IMR-90 (cell line): ENCODE measurements around the gene RAB3C. TPM values are rescaled to one million over a fixed set of nuclear protein-coding genes. Genes with fewer than 3 reads are reported as not detected.

Experiments
- ATAC-seq: fragments of 200-7000 bp; cut with Tn5 transposase; 2 replicates; pipeline ENCODE4 v1.9.1; 2020; ENCODE audit warnings: low read depth, mild to moderate bottlenecking, moderate library complexity
- BruUV-seq: library from RNA; stranded (reverse); fragments of 400-500 nt; replicated peaks from 2 replicates; lab custom pipeline; 2021; lab: Mats Ljungman, UMichigan
- CTCF ChIA-PET: fragments of 300-600 bp; formaldehyde crosslinking; extraction: SDS; loops from one replicate; lab custom pipeline; 2021; ENCODE audit warnings: antibody characterized with exemption; lab: Yijun Ruan, JAX
- POLR2A ChIA-PET: fragments of 300-600 bp; sonication (Branson Sonifier 250); formaldehyde crosslinking; loops from one replicate; lab custom pipeline; 2022; ENCODE audit warnings: antibody characterized with exemption; ENCODE audit not compliant: unreplicated experiment; lab: Charles Lee
- DNase-seq: peaks from one replicate; pipeline ENCODE4 v3.0.0; 2013
- H2AFZ ChIP-seq: replicated peaks from 2 replicates; pipeline ENCODE3; 2013; ENCODE audit warnings: low read length, mild to moderate bottlenecking; ENCODE audit not compliant: poor library complexity
- H2AK5ac ChIP-seq: 2 replicates; pipeline ENCODE4 v1.6.1; 2013; ENCODE audit warnings: low read depth, low read length, inconsistent platforms
- H2AK9ac ChIP-seq: replicated peaks from 2 replicates; pipeline ENCODE3; 2013; ENCODE audit warnings: mild to moderate bottlenecking, low read depth, low read length, moderate library complexity; ENCODE audit not compliant: poor library complexity
- H2BK120ac ChIP-seq: 2 replicates; pipeline ENCODE4 v1.6.1; 2013; ENCODE audit warnings: low read depth, low read length, inconsistent platforms
- H2BK15ac ChIP-seq: 3 replicates; pipeline ENCODE4 v1.6.1; 2013; ENCODE audit warnings: low read depth, low read length, inconsistent platforms
- H2BK20ac ChIP-seq: 2 replicates; pipeline ENCODE4 v1.6.1; 2013; ENCODE audit warnings: low read depth, mild to moderate bottlenecking, inconsistent platforms, low read length, moderate library complexity
- H2BK5ac ChIP-seq: 2 replicates; pipeline ENCODE4 v1.6.1; 2013; ENCODE audit warnings: mild to moderate bottlenecking, low read depth, low read length, inconsistent platforms; ENCODE audit not compliant: poor library complexity, severe bottlenecking
- H3K14ac ChIP-seq: replicated peaks from 2 replicates; pipeline ENCODE4 v1.6.1; 2013; ENCODE audit warnings: low read depth, low read length, inconsistent platforms
- H3K18ac ChIP-seq: 2 replicates; pipeline ENCODE4 v1.6.1; 2013; ENCODE audit warnings: low read depth, low read length, control low read depth
- H3K23ac ChIP-seq: 2 replicates; pipeline ENCODE4 v1.6.1; 2013; ENCODE audit warnings: low read depth, low read length, inconsistent platforms
- H3K27ac ChIP-seq: 2 replicates; pipeline ENCODE4 v1.5.1; 2013; ENCODE audit warnings: mild to moderate bottlenecking, control low read depth, low read length; ENCODE audit not compliant: insufficient read depth
- H3K27me3 ChIP-seq: 2 replicates; pipeline ENCODE4 v1.6.1; 2013; ENCODE audit warnings: low read length; ENCODE audit not compliant: control insufficient read depth, insufficient read depth
- H3K36me3 ChIP-seq: 2 replicates; pipeline ENCODE4 v1.6.1; 2013; ENCODE audit warnings: low read length, mixed read lengths; ENCODE audit not compliant: control insufficient read depth, insufficient read depth
- H3K4ac ChIP-seq: 2 replicates; pipeline ENCODE4 v1.6.1; 2013; ENCODE audit warnings: low read depth, low read length, inconsistent platforms
- H3K4me1 ChIP-seq: 2 replicates; pipeline ENCODE4 v1.6.1; 2013; ENCODE audit warnings: low read length, mixed read lengths; ENCODE audit not compliant: control insufficient read depth, insufficient read depth
- H3K4me2 ChIP-seq: 2 replicates; pipeline ENCODE4 v1.6.1; 2013; ENCODE audit warnings: low read depth, mild to moderate bottlenecking, control low read depth, low read length, moderate library complexity
- H3K4me3 ChIP-seq: 2 replicates; pipeline ENCODE4 v1.5.1; 2013; ENCODE audit warnings: low read depth, mild to moderate bottlenecking, control low read depth, low read length, moderate library complexity; ENCODE audit not compliant: insufficient read depth
- H3K56ac ChIP-seq: 2 replicates; pipeline ENCODE4 v1.6.1; 2013; ENCODE audit warnings: low read length, inconsistent platforms; ENCODE audit not compliant: insufficient read depth; ENCODE audit errors: extremely low read depth
- H3K79me1 ChIP-seq, 2 experiments: 2 replicates each; pipeline ENCODE4 v1.6.1; 2013; ENCODE audit warnings: low read length in 2 of 2, inconsistent platforms in 1 of 2, low read depth in 1 of 2
- H3K9ac ChIP-seq: 2 replicates; pipeline ENCODE4 v1.6.1; 2013; ENCODE audit warnings: low read depth, low read length, control low read depth
- H3K9me1 ChIP-seq: 2 replicates; pipeline ENCODE4 v1.6.1; 2013; ENCODE audit warnings: low read length, inconsistent platforms; ENCODE audit not compliant: insufficient read depth
- H3K9me3 ChIP-seq: 2 replicates; pipeline ENCODE4 v1.6.1; 2013; ENCODE audit warnings: low read length; ENCODE audit not compliant: control insufficient read depth, insufficient read depth
- H4K20me1 ChIP-seq: 2 replicates; pipeline ENCODE4 v1.6.1; 2013; ENCODE audit warnings: low read length, inconsistent platforms; ENCODE audit not compliant: insufficient read depth
- H4K5ac ChIP-seq: 2 replicates; pipeline ENCODE4 v1.6.1; 2013; ENCODE audit warnings: mild to moderate bottlenecking, low read depth, low read length, control low read depth
- H4K8ac ChIP-seq, 2 experiments: 2 replicates each; pipeline ENCODE4 v1.6.1; 2013; ENCODE audit warnings: low read depth in 2 of 2, low read length in 2 of 2, control low read depth in 1 of 2, inconsistent platforms in 1 of 2
- H4K91ac ChIP-seq: 2 replicates; pipeline ENCODE4 v1.6.1; 2013; ENCODE audit warnings: low read depth, low read length, inconsistent platforms; ENCODE audit not compliant: insufficient read depth
- BHLHE40 ChIP-seq: fragments of 150-350 bp; IDR thresholded peaks from 2 replicates; pipeline ENCODE4 v1.6.1; 2016; ENCODE audit warnings: mild to moderate bottlenecking, low read depth, low read length
- CEBPB ChIP-seq: IDR thresholded peaks from 2 replicates; pipeline ENCODE4 v1.6.1; 2012; ENCODE audit warnings: low read depth, low read length, improper control_type of control experiment
- CHD1 ChIP-seq: IDR thresholded peaks from 2 replicates; pipeline ENCODE4 v1.6.1; 2012; ENCODE audit warnings: low read depth, low read length, improper control_type of control experiment
- FOS ChIP-seq: fragments of 150-350 bp; IDR thresholded peaks from 2 replicates; pipeline ENCODE4 v1.6.1; 2016; ENCODE audit warnings: low read depth, low read length
- MAFK ChIP-seq: IDR thresholded peaks from 2 replicates; pipeline ENCODE4 v1.6.1; 2012; ENCODE audit warnings: low read depth, low read length, improper control_type of control experiment
- MAZ ChIP-seq: IDR thresholded peaks from 2 replicates; pipeline ENCODE4 v1.6.1; 2012; ENCODE audit warnings: low read depth, mild to moderate bottlenecking, low read length, improper control_type of control experiment, moderate library complexity, borderline replicate concordance
- MXI1 ChIP-seq: IDR thresholded peaks from 2 replicates; pipeline ENCODE4 v1.6.1; 2012; ENCODE audit warnings: low read depth, mild to moderate bottlenecking, low read length, moderate library complexity, borderline replicate concordance
- NFE2L2 ChIP-seq: fragments of 150-350 bp; IDR thresholded peaks from 2 replicates; pipeline ENCODE4 v1.6.1; 2016; ENCODE audit warnings: low read depth, mild to moderate bottlenecking, low read length
- POLR2A ChIP-seq: IDR thresholded peaks from 2 replicates; pipeline ENCODE4 v1.6.1; 2012; ENCODE audit warnings: mild to moderate bottlenecking, low read depth, low read length
- RAD21 ChIP-seq: IDR thresholded peaks from 2 replicates; pipeline ENCODE4 v1.6.1; 2012; ENCODE audit warnings: low read length, improper control_type of control experiment
- RCOR1 ChIP-seq: IDR thresholded peaks from 2 replicates; pipeline ENCODE4 v1.6.1; 2012; ENCODE audit warnings: mild to moderate bottlenecking, low read length, improper control_type of control experiment; ENCODE audit not compliant: insufficient replicate concordance
- RFX5 ChIP-seq: IDR thresholded peaks from 2 replicates; pipeline ENCODE4 v1.8.0; 2012; ENCODE audit warnings: low read depth, mild to moderate bottlenecking, low read length, moderate library complexity
- SMC3 ChIP-seq: fragments of 150-350 bp; IDR thresholded peaks from 2 replicates; pipeline ENCODE4 v1.6.1; 2016; ENCODE audit warnings: low read depth, mild to moderate bottlenecking, antibody characterized with exemption, low read length, moderate library complexity
- WGBS, 2 experiments: methylation state at CpG; one replicate each; pipeline versions ENCODE4 v1.1.5 to v1.1.7; 2013; ENCODE audit warnings: missing lambda C conversion rate in 2 of 2; ENCODE audit not compliant: insufficient read length in 1 of 2; ENCODE audit errors: extremely low coverage in 2 of 2; 5-methylcytosine and 5-hydroxymethylcytosine counted together
- dilution Hi-C: fragments of 300-500 bp; cut with HindIII; formaldehyde crosslinking; loops from one replicate; pipeline ENCODE4 v1.14.3; 2018; ENCODE audit warnings: low sequenced_read_pairs; ENCODE audit not compliant: unreplicated experiment
- in situ Hi-C: fragments of 300-500 bp; cut with MboI; formaldehyde crosslinking; loops from 3 replicates; pipeline ENCODE4 v1.14.3; 2019; ENCODE audit warnings: low sequenced_read_pairs, inconsistent platforms, mixed read lengths
- intact Hi-C: fragments of 100-400 bp; cut with micrococcal nuclease; formaldehyde crosslinking; loops from 2 replicates; pipeline ENCODE4 v1.10.0; 2022
- polyA plus RNA-seq, 3 experiments: library from polyadenylated mRNA; depleted of rRNA; stranded (reverse); fragments of >200 nt; gene quantifications; 2 replicates each; pipeline ENCODE4 v1.2.3, GENCODE V29; 2012; ENCODE audit warnings: low replicate concordance in 1 of 3
- total RNA-seq: library from RNA; depleted of rRNA; stranded (reverse); fragments of >200 nt; gene quantifications from 2 replicates; pipeline ENCODE4 v1.2.3, GENCODE V29; 2012
- TF ChIP-seq, protein P1 (sequence below): fragments of 150-350 bp; IDR thresholded peaks from 2 replicates; pipeline ENCODE4 v1.6.1; 2017; ENCODE audit warnings: mild to moderate bottlenecking, antibody characterized with exemption, low read length, low read depth
- TF ChIP-seq, protein P2 (sequence below): conservative IDR thresholded peaks from 2 replicates; pipeline ENCODE4 v1.5.1; 2012; ENCODE audit warnings: mild to moderate bottlenecking, low read depth, low read length, improper control_type of control experiment
- TF ChIP-seq, protein P3 (sequence below): fragments of 150-350 bp; IDR thresholded peaks from 2 replicates; pipeline ENCODE4 v1.6.1; 2016; ENCODE audit warnings: low read depth, mild to moderate bottlenecking, low read length, moderate library complexity, borderline replicate concordance

The RAB3C gene
- total and polyA plus RNA-seq, 2 of the 4 experiments (the other 2 are of a cell fraction): not detected

GRCh38 chr5:58818465-58818864 lies 235.6 kb downstream of the RAB3C start:
- Histone ChIP-seq H3K18ac (no peak overlapping the region), H4K20me1 (no peaks in the 10 kb centered on the region), H3K4me1 (no peaks in the 10 kb centered on the region), H2AK9ac (no peak overlapping the region), H3K79me1 (no peaks in the 10 kb centered on the region), H2BK120ac (no peak overlapping the region), H3K27me3 (no peaks in the 10 kb centered on the region), H3K14ac (no peak overlapping the region), H3K4ac (no peak overlapping the region), H2BK15ac (no peak overlapping the region), H4K91ac (no peak overlapping the region), H3K9ac (no peak overlapping the region), H3K56ac (no peak overlapping the region), H3K36me3 (no peaks in the 10 kb centered on the region), H3K27ac (no peak overlapping the region), H2BK20ac (no peak overlapping the region), H2AK5ac (no peak overlapping the region), H3K4me3 (no peak overlapping the region), H3K4me2 (no peak overlapping the region), H4K5ac (no peak overlapping the region), H2BK5ac (no peak overlapping the region), H3K23ac (no peak overlapping the region), H3K9me3 (no peaks in the 10 kb centered on the region), H4K8ac (no peak overlapping the region), H2AFZ (no peak overlapping the region), H3K9me1 (no peaks in the 10 kb centered on the region)
- ChIA-PET CTCF (no interaction called here), POLR2A (no interaction called here)
- DNase-seq: no peak
- in situ Hi-C loops (no loop called here), dilution Hi-C loops (no loop called here), intact Hi-C loops (no loop called here)
- TF ChIP-seq POLR2A (no peak), RCOR1 (no peak), NFE2L2 (no peak), MXI1 (no peak), RAD21 (no peak), MAZ (no peak), MAFK (no peak), CHD1 (no peak), SMC3 (no peak), RFX5 (no peak), BHLHE40 (no peak), CEBPB (no peak), FOS (no peak)
- TF ChIP-seq, protein P1, sequence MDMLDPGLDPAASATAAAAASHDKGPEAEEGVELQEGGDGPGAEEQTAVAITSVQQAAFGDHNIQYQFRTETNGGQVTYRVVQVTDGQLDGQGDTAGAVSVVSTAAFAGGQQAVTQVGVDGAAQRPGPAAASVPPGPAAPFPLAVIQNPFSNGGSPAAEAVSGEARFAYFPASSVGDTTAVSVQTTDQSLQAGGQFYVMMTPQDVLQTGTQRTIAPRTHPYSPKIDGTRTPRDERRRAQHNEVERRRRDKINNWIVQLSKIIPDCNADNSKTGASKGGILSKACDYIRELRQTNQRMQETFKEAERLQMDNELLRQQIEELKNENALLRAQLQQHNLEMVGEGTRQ: no peak
- TF ChIP-seq, protein P2, sequence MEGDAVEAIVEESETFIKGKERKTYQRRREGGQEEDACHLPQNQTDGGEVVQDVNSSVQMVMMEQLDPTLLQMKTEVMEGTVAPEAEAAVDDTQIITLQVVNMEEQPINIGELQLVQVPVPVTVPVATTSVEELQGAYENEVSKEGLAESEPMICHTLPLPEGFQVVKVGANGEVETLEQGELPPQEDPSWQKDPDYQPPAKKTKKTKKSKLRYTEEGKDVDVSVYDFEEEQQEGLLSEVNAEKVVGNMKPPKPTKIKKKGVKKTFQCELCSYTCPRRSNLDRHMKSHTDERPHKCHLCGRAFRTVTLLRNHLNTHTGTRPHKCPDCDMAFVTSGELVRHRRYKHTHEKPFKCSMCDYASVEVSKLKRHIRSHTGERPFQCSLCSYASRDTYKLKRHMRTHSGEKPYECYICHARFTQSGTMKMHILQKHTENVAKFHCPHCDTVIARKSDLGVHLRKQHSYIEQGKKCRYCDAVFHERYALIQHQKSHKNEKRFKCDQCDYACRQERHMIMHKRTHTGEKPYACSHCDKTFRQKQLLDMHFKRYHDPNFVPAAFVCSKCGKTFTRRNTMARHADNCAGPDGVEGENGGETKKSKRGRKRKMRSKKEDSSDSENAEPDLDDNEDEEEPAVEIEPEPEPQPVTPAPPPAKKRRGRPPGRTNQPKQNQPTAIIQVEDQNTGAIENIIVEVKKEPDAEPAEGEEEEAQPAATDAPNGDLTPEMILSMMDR: no peak
- TF ChIP-seq, protein P3, sequence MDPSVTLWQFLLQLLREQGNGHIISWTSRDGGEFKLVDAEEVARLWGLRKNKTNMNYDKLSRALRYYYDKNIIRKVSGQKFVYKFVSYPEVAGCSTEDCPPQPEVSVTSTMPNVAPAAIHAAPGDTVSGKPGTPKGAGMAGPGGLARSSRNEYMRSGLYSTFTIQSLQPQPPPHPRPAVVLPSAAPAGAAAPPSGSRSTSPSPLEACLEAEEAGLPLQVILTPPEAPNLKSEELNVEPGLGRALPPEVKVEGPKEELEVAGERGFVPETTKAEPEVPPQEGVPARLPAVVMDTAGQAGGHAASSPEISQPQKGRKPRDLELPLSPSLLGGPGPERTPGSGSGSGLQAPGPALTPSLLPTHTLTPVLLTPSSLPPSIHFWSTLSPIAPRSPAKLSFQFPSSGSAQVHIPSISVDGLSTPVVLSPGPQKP: no peak
- BruUV-seq: no TSS peak
- no peak for ATAC-seq
- WGBS, 2 experiments: no CpG with 5 or more reads among the region's 1 CpG
